Measurements from ENCODE around the gene MADCAM1. TPM values are rescaled to one million over a fixed set of nuclear protein-coding genes. Genes with fewer than 3 reads are reported as not detected.
"Not testable (repeated sequence)": the region's sequence is repeated elsewhere in the genome, so short reads cannot be mapped to it uniquely, and the experiment has no call there.

The MADCAM1 gene
- total and polyA plus RNA-seq, 2 experiments from 2014 or later, result 2.9 to 4.0 TPM

GRCh38 chr19:478976-479375 lies 17.3 kb upstream of the MADCAM1 start:
- WGBS (ENCODE audit: low lambda C conversion rate, missing lambda C conversion rate), result 53% methylated on average over 14 of the region's 14 CpGs
- Histone ChIP-seq H3K4me1 (ENCODE audit: insufficient read depth) (peaks cover 4% of the 10 kb centered on the region), H3K79me2 (no peaks in the 10 kb centered on the region), H4K20me1 (ENCODE audit: insufficient read depth, poor library complexity, severe bottlenecking) (no peaks in the 10 kb centered on the region), H2AFZ (no peak overlapping the region), H3K4me3 (no peak overlapping the region), H3K27me3 (no peaks in the 10 kb centered on the region), H3K4me2 (no peak overlapping the region), H3K36me3 (replicated peaks; ENCODE audit: insufficient read depth, low read depth) (no peaks in the 10 kb centered on the region), H3K9me2 (replicated peaks; ENCODE audit: insufficient read depth) (no peaks in the 10 kb centered on the region), H3K27ac (no peak overlapping the region), H3K9me3 (ENCODE audit: low read depth) (no peaks in the 10 kb centered on the region)
- no peak for DNase-seq (ENCODE audit: low spot score)
- TF ChIP-seq CTCF (IDR thresholded peaks at IDR 0.05; ENCODE audit: poor library complexity) (no peak), EZH2 (IDR thresholded peaks at IDR 0.05; ENCODE audit: borderline replicate concordance) (no peak), EZH2phosphoT487 (IDR thresholded peaks at IDR 0.05; ENCODE audit: low read depth, severe bottlenecking, unreplicated experiment) (no peak)

DNA sequence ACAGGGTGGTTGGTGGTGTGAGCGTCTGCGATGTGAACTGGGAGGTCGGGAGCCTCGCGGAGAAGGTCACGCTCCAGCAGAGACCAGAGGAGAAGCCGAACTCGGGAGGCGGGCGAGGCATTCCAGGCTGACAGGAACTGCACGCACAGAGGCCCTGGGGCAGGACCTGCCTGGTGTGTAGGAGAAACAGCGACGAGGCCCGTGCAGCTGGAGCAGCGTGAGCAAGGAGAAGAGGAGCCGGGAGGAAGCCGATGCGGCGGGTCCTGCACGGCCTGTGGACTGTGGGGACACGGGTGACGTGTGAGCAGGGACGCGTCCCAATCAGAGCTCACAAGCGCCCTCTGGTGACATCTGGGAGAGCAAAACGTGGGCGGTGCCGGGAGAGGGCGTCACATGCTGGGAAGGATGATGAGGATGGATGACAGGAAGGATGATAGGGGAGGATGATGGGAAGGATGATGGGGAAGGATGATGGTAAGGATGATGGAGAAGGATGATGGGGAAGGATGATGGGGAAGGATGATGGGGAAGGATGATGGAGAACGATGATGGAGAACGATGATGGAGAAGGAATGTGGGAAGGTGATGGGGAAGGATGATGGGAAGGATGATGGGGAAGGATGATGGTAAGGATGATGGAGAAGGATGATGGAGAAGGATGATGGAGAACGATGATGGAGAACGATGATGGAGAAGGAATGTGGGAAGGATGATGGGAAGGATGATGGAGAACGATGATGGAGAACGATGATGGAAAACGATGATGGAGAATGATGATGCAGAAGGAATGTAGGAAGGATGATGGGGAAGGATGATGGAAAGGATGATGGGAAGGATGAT lies 16.1 kb upstream of the MADCAM1 start:
- H3K4me1 ChIP-seq (ENCODE audit: insufficient read depth), result peaks cover 4% of the 10 kb centered on the region
- WGBS (ENCODE audit: low lambda C conversion rate, missing lambda C conversion rate), result 36% methylated on average over 34 of the region's 36 CpGs
- H3K9me3 ChIP-seq (ENCODE audit: low read depth), result no peaks in the 10 kb centered on the region
- H3K4me2 ChIP-seq, result peak overlapping the region; percentile 74
- no peaks in the 10 kb centered on the region for H3K9me2 ChIP-seq (replicated peaks; ENCODE audit: insufficient read depth)
- no peak for TF ChIP-seq EZH2phosphoT487 (IDR thresholded peaks at IDR 0.05; ENCODE audit: low read depth, severe bottlenecking, unreplicated experiment)
- peak; percentile 66 for TF ChIP-seq CTCF (IDR thresholded peaks at IDR 0.05; ENCODE audit: poor library complexity)
- no peaks in the 10 kb centered on the region for H3K79me2 ChIP-seq
- no peaks in the 10 kb centered on the region for H4K20me1 ChIP-seq (ENCODE audit: insufficient read depth, poor library complexity, severe bottlenecking)
- H2AFZ ChIP-seq, result peak overlapping the region; percentile 59
- H3K4me3 ChIP-seq, result no peak overlapping the region
- H3K27me3 ChIP-seq, result no peaks in the 10 kb centered on the region
- DNase-seq (ENCODE audit: low spot score), result peak; percentile 86
- no peaks in the 10 kb centered on the region for H3K36me3 ChIP-seq (replicated peaks; ENCODE audit: insufficient read depth, low read depth)
- H3K27ac ChIP-seq, result peak overlapping the region; percentile 30

- not testable (repeated sequence) for H3K9me3 ChIP-seq (ENCODE audit: low read depth); H3K9me2 ChIP-seq (replicated peaks; ENCODE audit: insufficient read depth); H3K4me1 ChIP-seq (ENCODE audit: insufficient read depth); H3K36me3 ChIP-seq (replicated peaks; ENCODE audit: insufficient read depth, low read depth); H3K79me2 ChIP-seq; H3K27ac ChIP-seq; H2AFZ ChIP-seq; H3K4me3 ChIP-seq; H4K20me1 ChIP-seq (ENCODE audit: insufficient read depth, poor library complexity, severe bottlenecking); H3K4me2 ChIP-seq; H3K27me3 ChIP-seq; DNase-seq (ENCODE audit: low spot score)
- 100% methylated on average over 2 of the region's 3 CpGs for WGBS (ENCODE audit: low lambda C conversion rate, missing lambda C conversion rate)
These were observed 15.2 kb upstream of the MADCAM1 start for GRCh38 chr19:481100-481499.

DNA sequence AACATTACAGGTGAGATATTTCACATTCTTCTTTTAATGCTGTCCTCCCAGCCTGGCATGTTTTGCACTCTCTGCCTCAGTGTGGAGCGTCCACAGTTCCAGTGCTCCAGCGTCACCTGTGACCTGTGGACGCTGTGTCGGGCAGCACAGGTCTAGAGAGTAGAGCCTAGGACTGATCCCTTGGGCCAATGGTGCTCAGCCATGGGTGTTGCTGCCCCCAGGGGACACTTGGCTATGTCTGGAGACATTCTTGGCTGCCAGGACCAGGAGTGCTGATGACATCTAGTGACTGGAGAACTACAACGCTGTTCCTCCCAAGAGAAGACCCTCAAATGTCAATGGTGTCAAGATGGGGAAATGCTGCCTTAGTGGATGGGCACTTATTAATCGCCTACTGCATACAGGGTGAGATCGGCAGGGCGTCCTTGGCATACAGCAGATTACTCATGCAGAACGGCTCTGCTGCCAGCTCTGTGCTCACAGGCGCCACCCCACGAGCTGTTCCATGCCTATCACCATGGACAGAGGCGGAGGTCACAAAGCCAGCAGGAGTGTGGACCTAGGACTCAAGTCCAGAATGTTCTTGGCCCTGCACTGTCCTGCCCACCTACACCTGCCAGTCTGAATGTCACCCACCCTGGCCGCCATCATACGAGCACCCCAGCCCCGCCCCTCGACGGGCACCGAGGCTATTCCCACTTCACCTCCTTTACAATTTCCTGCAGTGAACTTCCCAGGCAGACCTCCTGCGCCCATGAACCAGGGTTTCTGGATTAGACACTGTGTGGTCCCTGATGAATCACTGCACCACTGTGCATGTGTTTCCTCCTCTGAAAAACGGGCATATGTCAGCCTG lies 13.9 kb upstream of the MADCAM1 start:
- Histone ChIP-seq H2AFZ (no peak overlapping the region), H3K9me3 (ENCODE audit: low read depth) (no peaks in the 10 kb centered on the region), H3K4me1 (ENCODE audit: insufficient read depth) (peaks cover 4% of the 10 kb centered on the region), H3K27me3 (no peaks in the 10 kb centered on the region), H4K20me1 (ENCODE audit: insufficient read depth, poor library complexity, severe bottlenecking) (no peaks in the 10 kb centered on the region), H3K4me2 (no peak overlapping the region), H3K36me3 (replicated peaks; ENCODE audit: insufficient read depth, low read depth) (no peaks in the 10 kb centered on the region), H3K4me3 (no peak overlapping the region), H3K27ac (no peak overlapping the region), H3K9me2 (replicated peaks; ENCODE audit: insufficient read depth) (no peaks in the 10 kb centered on the region), H3K79me2 (no peaks in the 10 kb centered on the region)
- DNase-seq (ENCODE audit: low spot score), result no peak
- TF ChIP-seq EZH2phosphoT487 (IDR thresholded peaks at IDR 0.05; ENCODE audit: low read depth, severe bottlenecking, unreplicated experiment) (no peak), EZH2 (IDR thresholded peaks at IDR 0.05; ENCODE audit: borderline replicate concordance) (no peak), CTCF (IDR thresholded peaks at IDR 0.05; ENCODE audit: poor library complexity) (peak; percentile 7)
- 66% methylated on average over 20 of the region's 20 CpGs for WGBS (ENCODE audit: low lambda C conversion rate, missing lambda C conversion rate)

Measured in hepatocyte (in vitro differentiated cells).